Measurements from ENCODE around the gene TCF23. TPM values are rescaled to one million over a fixed set of nuclear protein-coding genes. Genes with fewer than 3 reads are reported as not detected.
"Not testable (repeated sequence)": the region's sequence is repeated elsewhere in the genome, so short reads cannot be mapped to it uniquely, and the experiment has no call there.

Gene TCF23
- total and polyA plus RNA-seq, 7 donors = 0.05 to 0.63 (median 0.13) TPM; not detected in 3

DNA sequence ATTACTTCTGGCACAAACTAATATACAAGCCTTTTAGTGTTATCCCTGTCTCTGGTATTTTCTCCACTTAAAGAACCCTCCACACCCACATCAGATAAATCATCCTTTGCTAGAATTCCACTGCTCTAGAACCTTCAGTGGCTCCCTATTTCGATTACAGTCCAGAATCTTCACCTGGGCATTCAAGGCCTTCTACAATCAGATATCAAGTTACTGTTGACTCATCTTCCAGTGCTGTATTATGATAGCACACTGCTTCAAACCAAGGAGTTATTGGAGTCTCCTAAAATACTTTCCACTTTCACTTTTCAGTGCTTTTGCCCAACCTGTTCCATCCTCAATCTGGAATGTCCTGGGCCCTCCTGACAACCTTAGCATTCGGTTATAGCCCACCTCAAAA, 33.3 kb upstream of the TCF23 start:
- TF ChIP-seq, protein P1, sequence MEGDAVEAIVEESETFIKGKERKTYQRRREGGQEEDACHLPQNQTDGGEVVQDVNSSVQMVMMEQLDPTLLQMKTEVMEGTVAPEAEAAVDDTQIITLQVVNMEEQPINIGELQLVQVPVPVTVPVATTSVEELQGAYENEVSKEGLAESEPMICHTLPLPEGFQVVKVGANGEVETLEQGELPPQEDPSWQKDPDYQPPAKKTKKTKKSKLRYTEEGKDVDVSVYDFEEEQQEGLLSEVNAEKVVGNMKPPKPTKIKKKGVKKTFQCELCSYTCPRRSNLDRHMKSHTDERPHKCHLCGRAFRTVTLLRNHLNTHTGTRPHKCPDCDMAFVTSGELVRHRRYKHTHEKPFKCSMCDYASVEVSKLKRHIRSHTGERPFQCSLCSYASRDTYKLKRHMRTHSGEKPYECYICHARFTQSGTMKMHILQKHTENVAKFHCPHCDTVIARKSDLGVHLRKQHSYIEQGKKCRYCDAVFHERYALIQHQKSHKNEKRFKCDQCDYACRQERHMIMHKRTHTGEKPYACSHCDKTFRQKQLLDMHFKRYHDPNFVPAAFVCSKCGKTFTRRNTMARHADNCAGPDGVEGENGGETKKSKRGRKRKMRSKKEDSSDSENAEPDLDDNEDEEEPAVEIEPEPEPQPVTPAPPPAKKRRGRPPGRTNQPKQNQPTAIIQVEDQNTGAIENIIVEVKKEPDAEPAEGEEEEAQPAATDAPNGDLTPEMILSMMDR (IDR thresholded peaks at IDR 0.05) = no peak
- DNase-seq (no peak), ATAC-seq (no peak)
- Histone ChIP-seq H3K4me3 (no peak overlapping the region), H3K4me1 (no peaks in the 10 kb centered on the region), H3K27ac (no peak overlapping the region), H3K9me3 (no peaks in the 10 kb centered on the region), H3K27me3 (ENCODE audit: insufficient read depth in 3 of 3, low read length in 2 of 3) (peaks cover 0 to 9% (median 0%) of the 10 kb centered on the region in 3 donors), H3K36me3 (ENCODE audit: insufficient read depth in 1 of 2, low read depth in 1 of 2) (no peaks in the 10 kb centered on the region)
- WGBS, 3 donors = 62 to 75% (median 73%) methylated on average over 2 of the region's 2 CpGs
- intact Hi-C loops (cut with DNase I) = no loop called here

DNA sequence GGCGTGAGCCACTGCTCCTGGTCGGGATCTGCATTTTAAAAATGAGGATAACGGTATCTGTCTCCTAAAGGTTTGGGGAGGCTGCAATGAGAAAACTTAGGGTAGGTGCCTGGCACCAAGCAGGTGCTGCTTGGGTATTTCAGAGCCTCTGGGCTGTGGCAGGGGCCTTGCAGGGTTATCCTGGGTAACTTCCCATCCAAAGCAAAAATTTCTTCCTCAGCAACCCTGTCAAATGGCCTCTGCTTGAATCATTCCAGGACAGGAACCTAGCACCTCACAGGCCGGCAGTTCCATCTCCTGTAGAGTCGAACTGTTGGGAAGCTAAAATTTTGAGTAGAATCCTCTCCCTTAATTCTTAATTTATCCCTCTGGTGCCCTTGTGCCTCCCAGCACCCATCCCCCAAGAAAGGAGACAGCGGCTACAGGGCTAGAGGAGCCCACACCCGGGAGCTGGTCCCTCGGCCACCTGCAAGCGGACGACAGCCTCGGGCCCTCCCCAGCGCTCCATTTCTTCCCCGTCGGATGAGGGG, 30.7 kb upstream of the TCF23 start:
- Histone ChIP-seq H3K27ac (no peak overlapping the region), H3K36me3 (ENCODE audit: insufficient read depth in 1 of 2, low read depth in 1 of 2) (no peaks in the 10 kb centered on the region), H3K4me1 (peaks cover under 1% of the 10 kb centered on the region), H3K4me3 (peak overlapping the region; percentile 67), H3K9me3 (no peaks in the 10 kb centered on the region), H3K27me3 (ENCODE audit: insufficient read depth in 3 of 3, low read length in 2 of 3) (peaks cover 0 to 9% (median 0%) of the 10 kb centered on the region in 3 donors)
- intact Hi-C loops (cut with DNase I) = no loop called here
- WGBS, 3 donors = 28 to 37% (median 32%) methylated on average over 11 to 14 of the region's 14 CpGs
- ATAC-seq (peak in 1 of 4 donors; percentile 8), DNase-seq (peak in 1 of 2 donors; percentile 32)
- TF ChIP-seq, protein P1 (IDR thresholded peaks at IDR 0.05) = no peak

DNA sequence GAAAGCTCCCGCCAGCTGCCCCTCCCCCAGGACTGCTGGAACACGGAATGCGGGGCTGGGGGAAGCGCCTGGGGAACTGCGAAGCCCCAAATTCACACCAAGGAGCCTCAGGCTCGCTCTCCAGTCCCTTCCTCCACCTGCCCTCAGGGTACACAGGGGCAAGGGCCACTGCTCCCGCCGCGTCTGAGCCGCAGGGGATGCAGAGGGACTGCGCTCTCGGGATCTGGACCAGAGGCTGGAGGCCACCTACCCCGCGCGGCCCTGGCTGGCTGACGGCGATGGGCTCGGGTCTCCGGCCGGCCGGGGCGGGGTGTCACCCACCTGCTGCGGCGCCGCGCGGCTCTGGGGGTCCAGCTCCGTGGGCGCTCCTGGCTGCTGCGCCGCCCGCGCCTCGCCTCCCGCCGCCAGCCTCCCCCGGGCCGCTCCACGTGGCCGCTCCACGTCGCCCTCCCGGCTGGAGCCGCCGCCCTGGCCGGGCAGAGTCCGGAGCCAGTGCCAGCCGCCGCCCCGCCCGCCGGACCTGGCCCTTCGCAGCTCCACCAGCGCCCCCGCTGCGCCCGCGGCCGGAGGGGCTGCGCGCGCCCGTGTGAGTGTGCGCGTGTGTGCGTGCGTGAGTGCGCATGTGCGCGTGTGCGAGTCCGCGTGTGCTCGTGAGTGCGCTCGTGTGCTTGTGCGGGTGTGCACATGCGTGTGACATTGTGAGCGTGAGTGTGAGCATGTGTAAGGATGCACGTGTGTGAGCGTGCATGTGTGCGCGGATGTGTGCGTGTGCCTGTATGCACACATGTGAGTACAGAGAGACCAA, 30.1 kb upstream of the TCF23 start, which contains the start of gene CGREF1:
Gene CGREF1, minus strand, starts transcription at position 604 of the 805 bp plus-strand sequence. CDS start 14,762 bp downstream, outside the sequence.
- DNase-seq (no peak), ATAC-seq (peak in 3 of 4 donors; percentile 22 to 30 (median 23))
- TF ChIP-seq, protein P1 (IDR thresholded peaks at IDR 0.05) = no peak

DNA sequence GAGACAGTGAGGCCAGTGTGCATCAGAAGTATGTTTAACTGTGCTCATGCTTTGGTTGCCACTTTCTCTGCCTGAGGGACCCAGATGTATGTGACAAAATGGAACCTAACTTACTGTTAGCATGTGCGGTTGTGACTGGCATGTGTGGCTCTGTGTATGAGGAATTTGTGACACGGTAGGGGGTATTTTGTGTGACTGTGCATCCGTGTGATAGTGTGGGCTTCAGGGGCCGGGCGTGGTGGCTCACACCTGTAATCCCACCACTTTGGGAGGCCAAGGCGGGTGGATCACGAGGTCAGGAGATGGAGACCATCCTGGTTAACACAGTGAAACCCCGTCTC, 29.5 kb upstream of the TCF23 start:
- H3K27ac ChIP-seq; H3K36me3 ChIP-seq (ENCODE audit: insufficient read depth in 1 of 2, low read depth in 1 of 2); H3K4me1 ChIP-seq; intact Hi-C loops (cut with DNase I); H3K27me3 ChIP-seq (ENCODE audit: insufficient read depth in 3 of 3, low read length in 2 of 3); DNase-seq; H3K9me3 ChIP-seq; ATAC-seq: not testable (repeated sequence)
- 78 to 86% (median 84%) methylated on average over 8 of the region's 8 CpGs for WGBS, 3 donors
- peak overlapping the region; percentile 67 for H3K4me3 ChIP-seq

More for the DNA sequence above, 30.1 kb upstream of the TCF23 start, which contains the start of gene CGREF1:
- no peak within 1 kb of the TSS for H3K27ac ChIP-seq
- WGBS, 3 donors = 3 to 7% (median 5%) methylated on average over 58 to 84 of the region's 84 CpGs
- H3K4me3 ChIP-seq = peak within 1 kb of the TSS; percentile 67
- intact Hi-C loops (cut with DNase I) = no loop called here
- no peaks in the 10 kb centered on the region for H3K36me3 ChIP-seq (ENCODE audit: insufficient read depth in 1 of 2, low read depth in 1 of 2)
- peaks cover 5% of the 10 kb centered on the region for H3K4me1 ChIP-seq
- no peaks in the 10 kb centered on the region for H3K9me3 ChIP-seq
- H3K27me3 ChIP-seq (ENCODE audit: insufficient read depth in 3 of 3, low read length in 2 of 3) = peaks cover 0 to 9% (median 0%) of the 10 kb centered on the region in 3 donors

DNA sequence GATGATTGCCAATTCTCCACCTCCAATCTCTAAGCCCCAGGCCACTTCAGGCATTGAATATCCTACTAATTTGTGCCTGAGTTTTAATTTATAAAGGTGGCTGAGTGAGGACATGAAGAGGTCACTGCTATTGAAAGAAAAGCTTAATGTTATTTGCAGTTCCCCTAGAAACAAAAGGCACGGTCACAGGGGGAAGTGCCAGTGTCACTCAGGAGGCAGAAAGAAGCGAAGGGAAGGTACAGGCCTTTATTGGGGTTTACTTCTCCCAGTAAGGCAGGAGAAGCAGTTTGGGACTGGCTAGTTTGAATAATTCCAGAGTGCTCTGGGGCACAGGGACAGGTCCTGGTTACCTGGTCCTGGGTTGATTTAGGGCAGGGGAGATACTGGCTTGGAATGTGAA, 26.9 kb upstream of the TCF23 start:
- Histone ChIP-seq H3K27me3 (ENCODE audit: insufficient read depth in 3 of 3, low read length in 2 of 3) (peaks cover 0 to 9% (median 0%) of the 10 kb centered on the region in 3 donors), H3K4me1 (peaks cover 12% of the 10 kb centered on the region), H3K36me3 (ENCODE audit: insufficient read depth in 1 of 2, low read depth in 1 of 2) (no peaks in the 10 kb centered on the region), H3K9me3 (no peaks in the 10 kb centered on the region), H3K27ac (no peak overlapping the region), H3K4me3 (no peak overlapping the region)
- TF ChIP-seq, protein P1 (IDR thresholded peaks at IDR 0.05) = no peak
- ATAC-seq = no peak
- 82 to 85% (median 83%) methylated on average over 2 of the region's 2 CpGs for WGBS, 3 donors
- intact Hi-C loops (cut with DNase I) = no loop called here
- no peak for DNase-seq

All from psoas muscle (tissue), 8 donors.